NCI-H187 (cell line): ENCODE results near the gene HS3ST4.

Source experiments
- DNase-seq, 2 experiments: peaks; one replicate each; lab custom pipeline; 2025; lab: John Stamatoyannopoulos, UW

The HS3ST4 gene

GRCh38 chr16:25823891-25824290, 132.1 kb downstream of the HS3ST4 start:
- DNase-seq: no peak

- no peak for DNase-seq
Measured at GRCh38 chr16:25827709-25828108, 135.9 kb downstream of the HS3ST4 start.

DNA sequence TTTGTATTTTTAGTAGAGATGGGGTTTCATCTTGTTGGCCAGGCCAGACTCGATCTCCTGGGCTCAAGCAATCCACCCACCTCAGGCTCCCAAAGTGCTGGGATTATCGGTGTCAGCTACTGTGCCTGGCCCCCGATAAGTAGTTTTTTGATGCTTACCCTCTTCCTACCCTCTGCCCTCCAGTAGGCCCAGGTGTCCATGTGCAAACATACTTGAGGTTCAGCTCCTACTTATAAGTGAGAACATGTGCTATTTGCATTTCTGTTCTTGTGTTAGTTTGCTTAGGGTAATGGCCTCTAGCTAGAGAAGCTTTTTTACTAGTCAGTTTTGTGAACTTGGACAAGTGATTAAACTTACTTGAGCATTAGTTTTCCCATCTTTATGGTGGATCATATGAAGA, 136.8 kb downstream of the HS3ST4 start:
- DNase-seq: no peak

GRCh38 chr16:25832291-25832690, 140.5 kb downstream of the HS3ST4 start:
- no peak for DNase-seq

DNA sequence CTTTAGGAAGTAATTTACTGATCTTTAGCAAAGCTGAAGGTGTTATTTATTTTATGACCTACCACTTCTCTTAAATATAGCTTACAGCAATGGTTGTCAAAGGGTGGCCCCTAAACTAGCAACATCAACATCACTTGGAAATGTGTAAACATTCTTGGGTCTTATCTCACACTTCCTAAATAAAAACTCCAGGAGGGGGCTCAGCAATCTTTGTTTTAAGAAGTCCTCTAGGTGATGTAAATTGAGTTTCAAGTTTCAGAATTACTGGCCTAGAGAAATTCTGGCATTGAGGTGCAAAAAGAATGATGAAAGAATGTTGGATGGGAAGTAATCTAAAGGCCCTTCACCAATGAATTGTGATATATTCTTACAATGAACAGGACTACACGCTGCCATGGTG, 142.3 kb downstream of the HS3ST4 start:
- DNase-seq: no peak

DNA sequence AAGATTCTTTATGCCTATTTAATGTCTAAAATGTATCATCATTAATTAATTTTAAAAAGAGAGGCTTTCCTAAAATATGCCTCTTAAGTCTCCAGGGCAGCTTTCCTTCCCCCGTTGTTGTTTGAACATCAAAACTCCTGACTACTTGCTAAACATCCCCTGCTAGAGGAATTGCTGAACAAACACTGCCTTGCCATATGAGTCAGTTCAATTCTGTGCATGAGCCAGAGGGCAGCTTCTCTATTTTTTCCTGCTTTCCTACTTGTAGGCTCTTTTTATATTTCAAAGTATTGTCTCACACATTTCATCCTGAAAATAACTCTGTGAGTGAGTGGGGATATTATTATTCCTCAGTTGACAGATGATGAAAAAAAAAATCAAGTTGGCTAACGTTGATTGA, 143.4 kb downstream of the HS3ST4 start:
- no peak for DNase-seq

DNA sequence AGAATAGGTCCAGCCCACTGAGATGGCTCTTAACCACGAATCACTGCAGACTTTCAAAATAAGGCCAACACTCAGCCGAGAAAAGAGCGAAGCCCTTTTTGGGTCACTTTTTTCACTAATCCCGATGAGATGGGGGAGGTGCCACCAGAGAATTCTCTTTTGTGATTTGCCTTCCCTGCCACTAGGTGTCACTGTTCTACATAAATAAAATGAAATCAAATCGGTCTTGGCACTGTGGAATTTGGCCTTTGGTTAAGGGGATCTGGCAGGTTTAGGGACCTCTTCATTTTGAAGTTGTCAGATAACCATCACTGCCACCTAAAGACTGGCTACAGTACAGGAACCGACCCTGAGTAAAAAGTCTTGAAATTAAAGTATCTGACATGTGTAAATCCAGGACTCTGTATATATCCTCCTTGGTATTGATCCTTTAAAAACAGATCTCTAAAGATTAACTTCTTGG, 147.0 kb downstream of the HS3ST4 start:
- peak in 1 of 2 experiments; percentile 21 for DNase-seq

DNA sequence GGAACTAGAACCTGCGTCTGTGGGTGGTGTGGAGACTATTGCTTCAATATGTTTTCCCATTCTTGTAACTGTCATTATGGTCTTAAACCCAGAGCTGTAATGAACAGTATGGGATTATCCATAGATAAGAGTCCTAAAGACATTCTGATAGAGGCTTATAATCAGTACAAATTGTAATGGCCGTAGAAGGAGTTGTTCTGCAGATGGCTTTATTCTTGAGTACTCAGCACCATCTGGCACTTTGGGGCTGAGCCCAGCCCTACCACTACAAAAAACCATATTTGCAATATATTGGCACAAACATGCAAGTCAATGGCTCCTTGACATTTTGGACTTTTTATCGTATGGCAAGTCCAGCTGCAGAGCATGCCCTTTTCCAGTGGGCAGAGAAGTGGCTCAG, 150.0 kb downstream of the HS3ST4 start:
- DNase-seq: no peak

DNA sequence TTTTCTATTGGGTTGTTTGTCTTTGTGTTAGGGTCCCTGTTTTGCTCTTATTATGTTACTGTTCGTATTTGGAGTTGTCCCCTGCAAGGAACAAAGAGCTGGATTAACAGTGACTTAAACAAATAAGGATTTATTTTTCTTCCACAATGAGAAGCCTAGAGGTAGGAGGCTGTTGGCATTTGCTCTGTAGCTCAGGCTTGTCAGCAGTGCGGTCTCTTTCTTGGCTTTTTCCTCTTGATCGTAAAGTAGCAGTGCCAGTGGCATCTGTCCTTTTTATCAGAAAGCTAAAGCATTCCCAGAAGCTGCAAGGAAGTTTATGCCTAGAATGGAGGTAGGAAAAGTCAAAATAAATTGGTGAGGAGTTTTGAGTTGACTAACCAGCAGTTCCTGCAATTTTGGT, 154.1 kb downstream of the HS3ST4 start:
- DNase-seq: no peak

GRCh38 chr16:25854141-25854540, 162.4 kb downstream of the HS3ST4 start:
- DNase-seq: no peak

- no peak for DNase-seq
Measured at GRCh38 chr16:25855063-25855462, 163.3 kb downstream of the HS3ST4 start.

DNA sequence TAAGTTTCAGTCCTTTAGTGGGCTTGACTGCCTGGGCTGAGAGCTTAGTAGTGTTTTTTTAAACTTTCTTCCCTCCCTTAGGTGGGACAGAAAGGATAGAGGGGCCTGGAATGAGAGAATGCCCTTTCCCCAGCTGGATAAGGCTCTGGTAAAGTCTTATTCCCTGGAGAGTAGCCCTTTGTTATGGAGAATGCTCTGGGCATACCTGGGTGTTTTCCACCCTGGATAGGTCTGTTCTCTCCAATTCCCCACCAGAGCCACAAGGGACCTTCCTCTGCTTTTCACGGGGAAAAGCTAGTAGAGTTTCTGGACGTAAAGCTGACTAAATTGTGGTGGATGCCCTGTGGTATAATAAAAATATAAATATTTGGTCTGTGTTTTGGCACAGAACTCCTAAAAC, 164.1 kb downstream of the HS3ST4 start:
- no peak for DNase-seq

DNA sequence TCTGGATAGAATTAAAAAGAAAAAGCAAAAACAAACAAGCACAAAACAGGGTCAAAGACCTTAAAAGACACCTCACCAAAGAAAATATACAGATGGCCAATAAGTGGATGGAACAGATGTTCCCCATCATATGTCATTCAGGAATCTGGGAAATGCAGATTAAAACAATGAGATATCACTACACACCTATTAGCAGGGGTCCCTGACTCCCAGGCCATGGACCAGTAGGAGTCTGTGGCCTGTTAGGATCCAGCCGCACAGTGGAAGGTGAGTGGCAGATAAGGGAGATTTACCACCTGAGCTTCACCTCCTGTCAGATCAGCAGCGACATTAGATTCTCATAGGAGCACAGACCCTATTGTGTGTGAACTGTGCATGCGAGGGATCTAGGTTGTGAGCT, 167.9 kb downstream of the HS3ST4 start:
- no peak for DNase-seq

DNA sequence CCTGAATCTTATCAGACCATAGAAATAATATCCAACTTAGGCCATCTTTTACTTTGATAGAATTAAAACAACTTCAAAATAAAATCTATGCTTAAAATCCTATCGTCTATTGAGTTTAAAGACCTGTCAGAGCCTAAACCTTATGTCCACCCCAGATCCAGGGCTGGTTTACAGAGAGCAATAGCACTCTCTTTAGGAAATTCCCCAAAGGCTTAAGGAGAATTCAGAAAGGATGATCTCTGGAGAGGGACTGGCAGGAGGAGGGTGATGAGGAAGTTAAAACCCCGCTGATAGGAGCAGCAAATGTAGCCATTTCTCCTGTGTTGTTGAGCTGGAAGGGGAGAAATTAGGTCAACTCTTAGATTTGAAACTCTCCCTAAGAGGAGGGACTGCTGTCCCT, 175.3 kb downstream of the HS3ST4 start:
- no peak for DNase-seq

- no peak for DNase-seq
Measured at GRCh38 chr16:25868106-25868505, 176.3 kb downstream of the HS3ST4 start.

DNA sequence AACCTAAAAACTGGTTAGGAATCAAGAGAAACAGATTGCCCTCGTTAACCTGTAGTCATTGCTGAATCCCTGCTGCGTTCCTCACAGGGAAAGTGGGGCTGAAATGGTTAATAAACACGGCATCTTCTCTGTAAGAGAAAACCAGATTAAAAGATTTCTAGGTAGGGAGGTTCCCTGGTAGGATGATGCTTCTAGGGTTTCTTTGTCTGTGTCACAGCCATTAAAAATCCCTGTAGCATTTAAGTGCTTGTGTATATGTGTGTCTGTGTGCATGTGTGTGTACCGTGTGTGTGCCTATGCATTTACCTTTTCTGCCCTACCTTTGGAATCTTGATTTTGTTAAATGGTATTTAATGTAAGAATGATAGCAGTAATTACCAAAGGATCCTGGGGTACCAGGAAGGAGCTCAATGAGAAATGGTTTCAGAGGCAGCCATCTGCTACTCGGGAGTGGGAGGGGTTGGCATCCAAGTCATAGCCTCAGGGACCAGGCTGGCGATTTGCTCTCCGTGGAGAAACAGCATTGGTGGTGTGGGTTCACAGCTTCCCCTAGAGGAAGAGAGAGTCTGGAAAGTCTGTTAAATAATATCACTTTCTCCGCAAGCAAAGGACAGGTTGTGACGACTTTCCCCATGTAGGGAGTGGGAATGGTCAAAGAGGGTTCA, 177.1 kb downstream of the HS3ST4 start:
- no peak for DNase-seq

- DNase-seq: no peak
Measured at GRCh38 chr16:25872369-25873070, 180.8 kb downstream of the HS3ST4 start.

DNA sequence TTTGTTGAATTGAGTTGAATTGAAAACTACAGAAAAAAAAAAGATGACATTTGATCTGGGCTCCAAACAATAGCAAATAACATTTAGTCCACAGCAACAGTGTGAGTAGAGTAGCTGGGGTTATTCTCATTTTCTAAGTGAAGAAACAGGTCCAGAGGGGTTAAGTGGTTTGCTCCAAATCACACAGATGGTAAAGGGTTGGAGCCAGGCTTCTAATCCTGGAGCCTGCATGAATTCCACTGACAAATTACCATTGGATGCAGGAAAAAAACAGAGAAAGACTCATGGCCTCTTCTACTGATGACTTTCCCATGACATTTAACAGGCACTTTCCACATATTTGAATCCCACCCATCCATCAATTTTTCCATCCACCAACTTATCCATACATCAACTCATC, 182.4 kb downstream of the HS3ST4 start:
- no peak for DNase-seq

DNA sequence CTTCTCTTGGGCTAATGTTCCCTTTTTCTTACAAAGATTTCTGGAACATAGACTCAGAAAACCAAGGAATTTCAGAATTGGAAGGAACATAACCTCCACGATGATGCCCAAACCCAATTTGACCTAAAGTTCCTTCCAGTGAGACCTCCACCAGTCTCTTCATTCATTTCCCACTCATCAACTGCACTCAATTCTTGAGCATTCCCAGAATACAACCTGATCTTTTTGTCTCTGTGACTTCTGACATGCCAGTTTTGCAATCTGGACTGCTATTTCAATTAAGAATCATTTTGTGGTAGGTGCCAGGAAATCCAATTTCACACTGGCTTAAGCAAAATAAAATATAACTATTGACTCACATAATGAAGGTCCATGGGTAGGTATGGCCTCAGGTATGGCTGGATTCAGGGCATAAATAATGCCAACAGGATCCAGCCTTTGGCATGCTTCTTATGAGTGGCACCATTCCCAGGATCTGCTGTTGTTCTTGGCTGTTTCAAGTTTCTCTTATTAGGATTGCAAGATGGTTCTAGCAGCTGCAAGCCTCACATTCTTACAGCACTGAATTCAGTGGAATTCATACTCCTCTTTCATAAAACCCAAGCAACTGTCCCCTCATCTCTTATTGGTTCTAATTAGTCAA, 184.3 kb downstream of the HS3ST4 start:
- DNase-seq: no peak

DNA sequence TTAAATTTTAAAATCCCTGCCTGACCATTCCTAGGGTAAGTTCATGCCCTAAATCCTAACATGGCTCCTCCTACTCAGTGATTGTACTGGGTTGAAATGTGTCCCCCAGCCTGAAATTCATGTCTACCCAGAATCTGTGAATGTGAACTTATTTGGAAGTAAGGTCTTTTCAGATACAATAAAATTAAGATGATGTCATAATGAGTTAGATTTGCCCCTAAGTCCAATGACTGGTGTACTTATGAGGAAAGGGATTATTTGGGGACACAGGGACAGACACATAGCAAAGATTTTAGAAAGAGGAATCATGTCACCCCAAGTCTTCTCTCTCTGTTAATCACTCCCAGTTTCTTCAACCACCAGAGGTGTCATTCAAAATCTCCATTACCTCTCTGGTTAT, 185.3 kb downstream of the HS3ST4 start:
- no peak for DNase-seq

GRCh38 chr16:25886598-25886997, 194.8 kb downstream of the HS3ST4 start:
- no peak for DNase-seq

GRCh38 chr16:25888868-25889267, 197.1 kb downstream of the HS3ST4 start:
- no peak for DNase-seq

DNA sequence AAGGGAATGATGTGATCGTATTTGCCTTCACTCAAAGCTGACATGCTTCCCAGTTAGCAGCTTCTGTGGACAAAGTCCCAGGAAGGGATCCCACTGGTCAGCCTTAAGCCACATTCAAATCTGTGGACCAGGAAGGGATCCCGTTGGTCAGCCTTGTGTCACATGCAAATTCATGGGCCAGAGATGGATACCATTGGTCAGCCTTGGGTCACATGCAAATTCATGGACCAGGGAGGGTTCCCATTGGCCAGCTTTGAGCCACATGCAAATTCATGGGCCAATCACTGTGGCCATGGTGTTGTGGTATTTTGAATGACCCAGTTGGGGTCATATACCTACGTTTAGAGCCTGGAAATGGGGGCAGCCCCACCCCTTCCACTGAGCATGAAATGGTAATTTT, 201.6 kb downstream of the HS3ST4 start:
- DNase-seq: no peak
